ENCODE data around the gene DCTPP1. TPM values are rescaled to one million over a fixed set of nuclear protein-coding genes. Genes with fewer than 3 reads are reported as not detected.
A peak's percentile ranks its signal among the peaks of the same experiment; 100 is the strongest.

The DCTPP1 gene
- polyA plus RNA-seq, 3 donors = 10.5 to 45.5 (median 32.2) TPM

DNA sequence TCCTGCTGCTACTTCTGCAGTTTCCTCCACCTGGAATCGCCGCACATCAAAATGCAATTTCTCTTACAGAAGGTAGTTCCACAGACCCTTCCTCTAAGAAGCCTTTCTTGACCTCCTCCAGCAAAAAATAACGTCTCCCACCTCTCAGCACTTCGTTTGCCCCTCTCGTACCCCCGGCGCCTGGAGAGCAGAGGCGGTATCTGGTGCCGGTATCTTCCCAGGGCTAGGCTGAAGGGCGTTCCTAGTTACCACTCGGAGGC, 482 bp downstream of the DCTPP1 start:
- Histone ChIP-seq H3K79me2 (ENCODE audit: insufficient read depth, low read length) (peaks cover 31% of the 10 kb centered on the region), H3K4me3 (replicated peaks in 1 of 3; ENCODE audit: low read depth in 2 of 3, low read length in 3 of 3) (peak overlapping the region; percentile 53 to 86 (median 64)), H2AFZ (ENCODE audit: insufficient read depth, low read depth, low read length, poor library complexity, severe bottlenecking) (peak overlapping the region; percentile 80), H3K27me3 (ENCODE audit: control insufficient read depth in 2 of 2, insufficient read depth in 2 of 2, low read length in 2 of 2) (no peaks in the 10 kb centered on the region), H3K36me3 (replicated peaks in 1 of 2; ENCODE audit: control insufficient read depth in 1 of 2, insufficient read depth in 2 of 2, low read length in 2 of 2) (peaks cover 2 to 16% of the 10 kb centered on the region in 2 donors), H3K4me1 (ENCODE audit: control insufficient read depth in 1 of 2, insufficient read depth in 2 of 2, low read length in 2 of 2) (peaks cover 20 to 26% of the 10 kb centered on the region in 2 donors), H3K9me3 (replicated peaks in 1 of 2; ENCODE audit: control insufficient read depth in 1 of 2, insufficient read depth in 1 of 2, low read length in 2 of 2) (no peaks in the 10 kb centered on the region), H3K4me2 (replicated peaks; ENCODE audit: extremely low read depth, low read length, poor library complexity, severe bottlenecking) (peak overlapping the region; percentile 100), H3K27ac (ENCODE audit: low read depth in 1 of 2, low read length in 2 of 2) (peak overlapping the region in 1 of 2 donors; percentile 69), H3K9ac (ENCODE audit: insufficient read depth, low read length, poor library complexity, severe bottlenecking) (peak overlapping the region; percentile 44), H4K20me1 (ENCODE audit: insufficient read depth, low read length) (no peaks in the 10 kb centered on the region)
- H3K9me3 Mint-ChIP-seq = peaks cover 0 to 2% (median 0%) of the 10 kb centered on the region in 7 donors
- peaks cover 16 to 25% of the 10 kb centered on the region in 2 donors for H3K36me3 Mint-ChIP-seq
- WGBS (ENCODE audit: insufficient coverage) = 0% methylated on average over 11 of the region's 11 CpGs
- intact Hi-C loops (cut with micrococcal nuclease) = no loop called here
- peak overlapping the region in 2 of 7 donors; percentile 60 to 61 for H3K27ac Mint-ChIP-seq
- TF ChIP-seq, protein P1, sequence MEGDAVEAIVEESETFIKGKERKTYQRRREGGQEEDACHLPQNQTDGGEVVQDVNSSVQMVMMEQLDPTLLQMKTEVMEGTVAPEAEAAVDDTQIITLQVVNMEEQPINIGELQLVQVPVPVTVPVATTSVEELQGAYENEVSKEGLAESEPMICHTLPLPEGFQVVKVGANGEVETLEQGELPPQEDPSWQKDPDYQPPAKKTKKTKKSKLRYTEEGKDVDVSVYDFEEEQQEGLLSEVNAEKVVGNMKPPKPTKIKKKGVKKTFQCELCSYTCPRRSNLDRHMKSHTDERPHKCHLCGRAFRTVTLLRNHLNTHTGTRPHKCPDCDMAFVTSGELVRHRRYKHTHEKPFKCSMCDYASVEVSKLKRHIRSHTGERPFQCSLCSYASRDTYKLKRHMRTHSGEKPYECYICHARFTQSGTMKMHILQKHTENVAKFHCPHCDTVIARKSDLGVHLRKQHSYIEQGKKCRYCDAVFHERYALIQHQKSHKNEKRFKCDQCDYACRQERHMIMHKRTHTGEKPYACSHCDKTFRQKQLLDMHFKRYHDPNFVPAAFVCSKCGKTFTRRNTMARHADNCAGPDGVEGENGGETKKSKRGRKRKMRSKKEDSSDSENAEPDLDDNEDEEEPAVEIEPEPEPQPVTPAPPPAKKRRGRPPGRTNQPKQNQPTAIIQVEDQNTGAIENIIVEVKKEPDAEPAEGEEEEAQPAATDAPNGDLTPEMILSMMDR (IDR thresholded peaks at IDR 0.05) = no peak
- H3K4me1 Mint-ChIP-seq = peaks cover 5% of the 10 kb centered on the region
- H3K27me3 Mint-ChIP-seq (ENCODE audit: low read depth in 3 of 3) = peaks cover 0 to 2% (median 0%) of the 10 kb centered on the region in 3 donors
- DNase-seq = no peak
- no peak overlapping the region for H3K4me3 Mint-ChIP-seq

DNA sequence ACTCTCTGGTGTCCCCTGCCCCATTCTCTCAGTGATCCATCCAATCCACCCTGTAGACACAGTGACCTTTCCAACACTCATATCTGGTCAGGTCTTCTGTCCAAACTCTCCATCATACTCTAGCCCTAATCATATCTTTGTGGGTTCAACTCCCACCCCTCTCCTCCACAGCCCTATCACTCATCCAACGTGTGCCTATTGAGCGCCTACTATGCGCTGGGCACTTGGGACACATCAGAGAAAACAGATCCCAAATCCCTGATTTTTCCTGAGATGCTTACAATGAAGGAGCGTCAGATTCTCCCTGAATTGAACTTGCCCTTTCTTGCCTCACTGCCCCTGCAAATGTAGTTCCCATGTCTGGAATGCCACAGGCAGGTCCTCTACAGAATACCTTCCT, 1.8 kb downstream of the DCTPP1 start:
- Histone ChIP-seq H3K4me3 (replicated peaks in 1 of 3; ENCODE audit: low read depth in 2 of 3, low read length in 3 of 3) (no peak overlapping the region), H3K9ac (ENCODE audit: insufficient read depth, low read length, poor library complexity, severe bottlenecking) (no peak overlapping the region), H3K27me3 (ENCODE audit: control insufficient read depth in 2 of 2, insufficient read depth in 2 of 2, low read length in 2 of 2) (no peaks in the 10 kb centered on the region), H3K4me1 (ENCODE audit: control insufficient read depth in 1 of 2, insufficient read depth in 2 of 2, low read length in 2 of 2) (peaks cover 20 to 26% of the 10 kb centered on the region in 2 donors), H3K36me3 (replicated peaks in 1 of 2; ENCODE audit: control insufficient read depth in 1 of 2, insufficient read depth in 2 of 2, low read length in 2 of 2) (peaks cover 9 to 29% of the 10 kb centered on the region in 2 donors), H2AFZ (ENCODE audit: insufficient read depth, low read depth, low read length, poor library complexity, severe bottlenecking) (no peak overlapping the region), H3K79me2 (ENCODE audit: insufficient read depth, low read length) (peaks cover 31% of the 10 kb centered on the region), H4K20me1 (ENCODE audit: insufficient read depth, low read length) (no peaks in the 10 kb centered on the region), H3K9me3 (replicated peaks in 1 of 2; ENCODE audit: control insufficient read depth in 1 of 2, insufficient read depth in 1 of 2, low read length in 2 of 2) (no peaks in the 10 kb centered on the region), H3K27ac (ENCODE audit: low read depth in 1 of 2, low read length in 2 of 2) (no peak overlapping the region), H3K4me2 (replicated peaks; ENCODE audit: extremely low read depth, low read length, poor library complexity, severe bottlenecking) (no peak overlapping the region)
- no peak for DNase-seq
- Mint-ChIP-seq H3K4me1 (peaks cover 5% of the 10 kb centered on the region), H3K27ac (peak overlapping the region in 2 of 7 donors; percentile 48 to 86), H3K9me3 (peaks cover 0 to 2% (median 0%) of the 10 kb centered on the region in 7 donors), H3K36me3 (peaks cover 27 to 38% of the 10 kb centered on the region in 2 donors), H3K4me3 (no peak overlapping the region), H3K27me3 (ENCODE audit: low read depth in 3 of 3) (no peaks in the 10 kb centered on the region)
- 97% methylated on average over 4 of the region's 4 CpGs for WGBS (ENCODE audit: insufficient coverage)
- TF ChIP-seq, protein P1 (IDR thresholded peaks at IDR 0.05) = no peak
- intact Hi-C loops (cut with micrococcal nuclease) = no loop called here
